Glomerular visceral epithelial cell (primary cell): ENCODE data around the gene SERPINA1.
"Not testable (repeated sequence)": the region's sequence is repeated elsewhere in the genome, so short reads cannot be mapped to it uniquely, and the experiment has no call there.

ENCODE experiments used
- DNase-seq: peaks from one replicate; pipeline ENCODE4 v3.0.0-alpha.2; 2016; ENCODE audit errors: extremely low spot score

Gene SERPINA1

DNA sequence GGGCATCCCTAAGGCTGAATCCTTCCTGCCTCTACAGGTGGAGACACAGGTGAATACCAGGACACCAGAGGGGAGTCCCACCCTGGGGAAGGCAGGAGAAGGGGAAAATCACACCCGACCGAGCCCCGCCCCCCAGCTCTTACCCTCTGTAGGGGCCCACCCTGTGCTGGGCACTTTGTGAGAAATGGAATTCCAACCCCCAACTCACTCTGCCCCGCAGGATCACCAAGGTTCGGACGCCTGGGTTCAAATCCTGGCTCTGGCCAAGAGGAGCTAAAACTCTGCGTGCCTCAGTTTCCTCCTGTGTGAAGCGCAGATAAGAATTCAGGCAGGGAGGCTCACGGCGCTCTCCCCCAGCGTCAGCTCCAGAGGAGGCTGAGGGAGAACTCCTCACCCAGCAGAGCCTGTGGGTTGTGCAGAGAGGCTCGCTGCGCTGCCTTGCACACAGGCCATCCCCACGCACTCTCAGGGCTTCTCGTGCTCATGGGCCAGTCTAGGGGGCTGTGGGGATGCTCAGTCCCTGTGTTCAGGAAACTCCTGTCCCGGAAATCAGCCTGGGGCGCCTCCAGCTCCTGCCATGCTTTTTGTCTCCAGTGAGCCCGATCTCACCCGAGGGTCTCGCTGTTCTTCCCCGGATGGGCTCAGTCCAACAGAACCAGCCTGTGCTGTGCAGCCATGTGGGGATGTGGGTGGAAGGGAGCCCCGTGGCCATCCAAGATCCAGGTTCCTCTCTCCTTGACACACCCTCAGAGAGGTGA, 18.5 kb downstream of the SERPINA1 start:
- not testable (repeated sequence) for DNase-seq

DNA sequence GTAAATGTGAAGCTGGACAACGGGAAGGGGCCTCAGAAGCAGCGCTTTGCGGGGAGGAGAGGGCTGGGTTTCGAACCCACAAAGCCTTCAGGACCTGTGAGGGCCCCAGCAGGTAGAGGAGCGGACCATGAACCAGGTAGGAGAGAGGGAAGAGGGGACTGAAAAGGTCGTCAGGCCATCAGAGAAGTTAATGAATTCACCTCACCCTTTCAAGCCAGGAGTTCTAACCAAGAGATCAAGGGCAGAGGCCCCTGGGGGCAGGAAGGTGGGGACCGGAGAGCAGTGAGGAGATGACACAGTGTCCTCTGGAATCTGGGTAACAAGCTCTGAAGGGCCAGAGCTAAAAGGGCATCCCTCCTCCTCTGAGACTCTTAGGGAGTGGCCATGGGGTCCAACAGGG, 19.4 kb downstream of the SERPINA1 start:
- no peak for DNase-seq

DNA sequence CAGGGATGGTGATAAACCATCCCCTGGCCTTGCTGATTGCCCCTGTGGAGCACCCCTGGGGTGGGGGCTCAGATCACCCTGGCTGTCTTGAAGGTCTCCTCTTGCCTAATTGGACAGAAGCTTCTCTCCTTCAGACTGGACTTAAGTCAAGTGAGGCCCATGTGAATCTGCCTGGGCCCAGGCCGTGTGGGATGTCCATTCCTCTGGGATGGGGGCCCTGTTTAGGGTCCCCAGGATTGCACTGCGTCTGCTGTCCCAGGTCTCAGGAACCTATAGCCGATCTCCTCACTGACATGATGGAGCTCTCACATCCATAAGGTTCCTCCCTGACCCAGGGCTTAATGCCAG, 20.2 kb downstream of the SERPINA1 start:
- DNase-seq = no peak

DNA sequence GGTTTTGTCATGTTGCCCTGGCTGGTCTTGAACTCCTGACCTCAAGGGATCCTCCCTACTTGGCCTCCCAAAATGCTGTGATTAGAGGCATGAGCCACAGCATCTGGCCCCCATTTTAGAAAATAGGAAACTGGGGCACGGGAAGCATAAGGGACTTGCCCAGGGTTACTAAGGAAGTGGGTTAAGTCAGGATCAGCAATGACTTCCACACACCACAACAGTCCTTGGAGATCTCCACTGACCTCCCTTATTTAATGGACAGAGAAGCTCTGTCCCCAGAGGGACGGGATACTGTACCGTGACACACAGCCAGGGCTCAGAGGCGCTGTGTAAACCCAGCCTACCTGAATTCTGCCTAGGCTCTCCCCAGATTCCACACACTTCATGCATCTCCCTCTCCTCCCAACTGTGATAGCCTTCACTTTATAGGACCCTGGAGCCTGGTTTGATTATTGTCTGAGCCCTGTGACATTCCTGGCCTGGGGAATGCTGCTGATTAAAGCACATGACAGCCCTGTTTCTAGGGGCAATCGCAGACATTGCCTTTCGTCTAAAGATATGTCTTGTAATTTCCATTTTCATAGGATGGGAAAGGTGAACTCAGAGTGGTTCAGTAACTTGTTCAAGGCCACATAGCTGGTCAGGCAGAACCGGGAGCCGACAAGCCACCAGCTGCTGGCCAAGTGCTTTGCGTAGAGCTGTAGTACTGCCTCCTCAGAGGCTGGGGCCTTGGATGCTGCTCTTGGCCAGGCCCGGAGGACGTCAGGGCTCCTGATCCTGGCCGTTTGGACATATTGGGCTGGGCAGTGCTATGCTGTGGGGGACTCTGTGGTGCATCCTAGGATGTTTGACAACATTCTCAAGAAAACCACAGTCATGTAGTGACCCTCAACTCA, 20.8 kb downstream of the SERPINA1 start:
- no peak for DNase-seq

DNA sequence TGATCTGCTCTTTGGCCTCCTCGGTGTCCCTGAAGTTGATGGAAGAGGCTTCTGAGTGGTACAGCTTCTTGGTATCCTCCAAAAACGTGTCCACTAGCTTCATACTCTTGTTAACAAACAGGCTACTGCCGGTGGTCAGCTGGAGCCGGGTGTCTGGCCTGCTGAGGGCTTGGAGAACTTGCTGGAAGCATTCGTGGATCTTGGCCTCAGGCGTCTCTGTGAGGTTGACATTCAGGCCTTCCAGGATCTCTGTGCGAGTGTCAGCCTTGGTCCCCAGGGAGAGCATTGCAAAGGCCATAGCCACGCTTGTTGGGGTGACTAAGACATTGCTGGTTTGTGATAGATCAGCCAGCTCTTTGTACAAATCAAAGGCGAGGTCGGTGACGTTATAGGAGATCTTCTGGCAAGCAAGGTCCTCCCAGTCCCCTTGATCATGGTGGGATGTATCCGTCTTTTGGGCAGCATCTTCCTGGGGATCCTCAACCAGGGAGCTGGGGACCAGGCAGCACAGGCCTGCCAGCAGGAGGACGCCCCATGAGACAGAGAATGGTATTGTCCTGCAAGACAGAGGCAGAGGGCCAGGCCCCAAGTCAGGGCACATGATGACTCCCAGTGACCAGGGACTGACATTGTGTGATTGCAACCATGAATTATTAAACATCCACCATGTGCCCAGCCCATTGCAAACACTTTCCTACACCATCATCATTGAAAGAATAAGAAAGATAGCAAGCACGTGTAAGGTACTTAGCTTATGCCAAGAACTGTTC, 22.1 kb downstream of the SERPINA1 start, which contains the start of gene SERPINA2:
SERPINA2 (minus strand) TSS at position 553 of the 770 bp plus-strand sequence.
- DNase-seq = no peak

DNA sequence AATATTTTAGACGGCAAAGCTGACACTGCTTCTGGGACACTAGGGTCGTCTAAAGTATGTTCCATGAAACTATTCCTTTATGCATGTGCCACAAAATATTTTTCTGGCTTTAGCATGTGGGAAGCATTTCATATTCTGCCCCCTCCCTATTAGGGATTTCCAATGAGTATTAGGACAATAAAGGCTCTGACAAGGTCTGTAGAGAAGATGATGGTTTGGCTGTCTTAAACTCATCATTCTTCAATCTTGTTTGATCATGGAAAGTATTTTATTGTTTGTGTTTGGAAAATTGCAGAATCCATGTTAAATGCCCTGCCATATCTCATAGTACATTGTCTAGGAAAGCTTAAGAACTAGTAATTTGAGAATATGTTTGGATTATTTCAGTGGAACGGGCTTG, 22.8 kb downstream of the SERPINA1 start:
- DNase-seq = no peak

DNA sequence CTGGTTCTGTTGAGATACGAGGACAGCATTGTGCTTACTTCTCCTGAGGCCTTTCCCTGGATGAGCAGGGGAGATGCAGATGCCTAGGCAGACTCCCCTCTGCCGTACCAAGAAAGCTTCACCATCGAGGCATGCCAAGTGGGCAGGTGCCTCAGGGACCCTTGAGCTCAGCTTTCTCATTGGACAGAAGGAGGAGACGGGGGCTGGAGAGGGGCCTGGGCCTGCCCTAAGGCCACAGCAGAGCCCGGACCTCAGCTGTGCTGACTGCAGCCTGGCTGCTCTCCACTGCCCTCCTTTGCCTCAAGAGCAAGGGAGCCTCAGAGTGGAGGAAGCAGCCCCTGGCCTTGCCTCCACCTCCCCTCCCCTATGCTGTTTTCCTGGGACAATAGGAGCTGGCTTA, 23.4 kb downstream of the SERPINA1 start:
- no peak for DNase-seq

DNA sequence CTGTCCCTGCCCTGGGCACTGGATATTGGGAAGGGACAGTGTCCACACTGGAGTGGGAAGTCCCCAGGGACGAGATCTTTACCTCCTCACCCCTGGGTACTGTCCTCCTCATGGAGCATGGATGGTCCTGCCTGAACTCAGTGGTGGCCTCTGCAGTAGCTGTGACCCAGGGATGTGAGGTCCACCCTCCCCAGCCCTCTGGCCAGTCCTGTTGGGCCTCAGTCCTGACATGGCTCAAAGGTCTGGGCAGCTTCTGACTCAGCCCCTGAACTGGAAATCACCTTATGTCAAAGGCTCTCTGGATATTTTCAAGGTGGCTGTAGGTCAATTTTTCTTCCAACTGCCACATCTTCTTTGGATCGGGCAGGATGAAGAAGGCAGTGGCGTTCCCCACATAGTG, 24.4 kb downstream of the SERPINA1 start:
- no peak for DNase-seq

DNA sequence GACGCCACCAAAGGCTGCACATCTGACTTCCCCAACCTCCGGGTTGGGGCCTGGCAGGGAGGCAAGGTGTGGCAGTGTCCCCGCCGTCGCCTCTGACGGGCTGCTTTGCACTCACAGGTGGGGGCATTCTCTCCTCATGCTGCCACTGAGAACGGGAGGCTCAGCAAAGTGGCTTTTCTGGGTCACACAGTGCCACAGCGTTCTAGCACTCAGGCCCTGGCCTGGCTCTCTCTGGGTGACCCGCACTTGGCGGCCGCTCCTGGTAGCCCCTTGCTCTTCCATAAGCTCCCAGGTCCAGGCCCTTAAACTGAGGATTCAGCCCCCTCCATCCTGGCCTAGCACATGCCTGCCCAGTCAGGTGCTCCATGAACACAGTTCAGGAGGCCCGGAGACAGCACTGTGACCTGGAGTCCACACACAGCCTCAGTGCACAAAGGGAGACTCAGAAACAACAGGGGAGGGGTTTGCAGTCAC, 25.2 kb downstream of the SERPINA1 start:
- DNase-seq = no peak

DNA sequence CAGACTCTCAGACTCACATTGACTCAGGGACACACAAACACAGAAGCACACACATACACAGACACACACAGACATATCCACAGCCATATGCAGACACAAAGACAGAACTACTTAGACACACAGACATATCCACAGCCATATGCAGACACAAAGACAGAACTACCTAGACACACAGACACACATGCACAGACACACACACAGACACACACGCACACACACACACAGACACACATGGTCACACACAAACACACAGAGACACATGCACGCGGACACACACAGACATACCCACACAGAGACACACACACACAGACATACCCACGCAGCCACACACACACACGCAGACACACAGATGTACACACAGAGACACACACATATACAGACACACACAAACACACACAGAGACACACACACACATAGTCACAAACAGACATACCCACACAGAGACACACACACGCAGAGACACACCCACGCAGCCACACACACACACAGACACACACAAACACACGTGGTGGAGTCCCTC, 25.7 kb downstream of the SERPINA1 start:
- DNase-seq = no peak

DNA sequence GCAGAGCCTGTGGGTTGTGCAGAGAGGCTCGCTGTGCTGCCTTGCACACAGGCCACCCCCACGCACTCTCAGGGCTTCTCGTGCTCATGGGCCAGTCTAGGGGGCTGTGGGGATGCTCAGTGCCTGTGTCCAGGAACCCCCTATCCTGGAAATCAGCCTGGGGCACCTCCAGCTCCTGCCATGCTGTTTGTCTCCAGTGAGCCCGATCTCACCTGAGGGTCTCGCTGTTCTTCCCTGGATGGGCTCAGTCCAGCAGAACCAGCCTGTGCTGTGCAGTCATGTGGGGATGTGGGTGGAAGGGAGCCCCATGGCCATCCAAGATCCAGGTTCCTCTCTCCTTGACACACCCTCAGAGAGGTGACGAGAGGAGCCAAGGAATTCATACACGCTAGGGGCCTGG, 26.7 kb downstream of the SERPINA1 start:
- no peak for DNase-seq

DNA sequence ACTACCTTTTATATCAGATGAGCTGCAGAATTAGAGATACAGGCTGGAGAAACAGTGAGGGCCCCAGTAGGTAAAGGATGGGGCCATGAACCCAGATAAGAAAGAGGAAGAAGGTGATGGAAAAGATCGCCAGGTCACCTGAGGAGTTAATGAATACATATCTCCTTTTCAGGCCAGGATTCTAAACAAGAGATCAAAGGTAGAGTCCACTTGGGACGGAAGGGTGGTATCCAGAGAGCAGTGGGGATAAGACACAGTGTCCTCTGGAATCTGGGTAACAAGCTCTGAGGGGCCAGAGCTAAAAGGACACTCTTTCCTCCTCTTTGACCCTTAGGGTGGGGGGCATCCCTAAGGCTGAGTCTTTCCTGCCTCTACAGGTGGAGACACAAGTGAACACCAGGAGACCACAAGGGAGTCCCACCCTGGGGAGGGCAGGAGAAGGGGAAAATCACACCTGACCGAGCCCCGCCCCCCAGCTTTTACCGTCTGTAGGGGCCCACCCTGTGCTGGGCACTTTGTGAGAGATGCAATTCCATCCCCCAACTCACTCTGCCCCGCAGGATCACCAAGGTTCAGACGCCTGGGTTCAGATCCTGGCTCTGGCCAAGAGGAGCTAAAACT, 27.3 kb downstream of the SERPINA1 start:
- no peak for DNase-seq

DNA sequence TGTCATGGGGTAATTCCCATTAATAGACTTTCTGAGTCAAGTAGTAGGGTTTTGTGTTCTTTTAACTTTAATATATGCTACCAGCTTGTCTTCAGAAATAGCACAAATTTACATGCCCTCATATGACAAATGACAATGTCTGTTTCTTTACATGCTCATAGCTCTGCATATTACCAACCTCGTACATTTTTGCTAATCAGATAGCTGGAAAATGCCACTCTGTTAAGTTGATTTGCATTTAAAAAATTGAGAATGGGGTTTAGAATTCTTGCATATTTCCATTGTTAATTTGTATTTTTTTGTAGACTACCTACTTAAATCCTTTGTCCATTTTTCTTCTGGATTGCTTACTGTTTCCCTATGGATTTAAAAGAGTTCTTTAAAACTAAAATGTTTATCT, 31.2 kb downstream of the SERPINA1 start:
- no peak for DNase-seq

DNA sequence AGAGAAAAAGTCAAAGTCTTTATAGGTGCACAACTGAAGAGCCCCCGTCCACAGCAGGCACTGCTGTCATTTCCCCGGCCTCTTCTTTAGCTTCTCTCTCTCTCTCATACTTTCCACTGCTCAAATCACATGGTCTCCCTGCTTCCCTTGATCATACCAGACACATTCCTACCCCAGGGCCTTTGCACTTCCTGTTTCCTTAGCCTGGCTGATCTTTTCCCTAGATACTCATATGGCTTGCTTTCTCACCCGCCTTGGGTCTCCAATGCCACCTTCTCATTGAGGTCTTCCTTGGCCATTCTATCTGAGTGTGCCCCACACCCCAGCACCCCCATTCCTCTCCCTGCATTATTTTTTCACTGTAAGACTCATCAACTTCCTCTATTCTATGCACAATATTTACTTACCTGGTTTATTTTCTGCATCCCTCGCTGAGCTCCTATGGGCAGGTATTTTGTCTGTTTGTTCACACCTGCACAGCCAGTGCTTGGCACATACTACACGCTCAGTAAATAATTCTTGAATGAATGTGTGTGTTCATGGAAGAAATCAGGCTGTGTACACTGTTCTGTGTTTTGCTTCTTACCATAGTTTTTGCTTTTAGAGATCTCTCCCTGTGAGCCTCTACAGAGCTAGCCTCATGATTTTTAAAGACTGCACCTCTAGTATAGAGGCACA, 31.9 kb downstream of the SERPINA1 start:
- no peak for DNase-seq

DNA sequence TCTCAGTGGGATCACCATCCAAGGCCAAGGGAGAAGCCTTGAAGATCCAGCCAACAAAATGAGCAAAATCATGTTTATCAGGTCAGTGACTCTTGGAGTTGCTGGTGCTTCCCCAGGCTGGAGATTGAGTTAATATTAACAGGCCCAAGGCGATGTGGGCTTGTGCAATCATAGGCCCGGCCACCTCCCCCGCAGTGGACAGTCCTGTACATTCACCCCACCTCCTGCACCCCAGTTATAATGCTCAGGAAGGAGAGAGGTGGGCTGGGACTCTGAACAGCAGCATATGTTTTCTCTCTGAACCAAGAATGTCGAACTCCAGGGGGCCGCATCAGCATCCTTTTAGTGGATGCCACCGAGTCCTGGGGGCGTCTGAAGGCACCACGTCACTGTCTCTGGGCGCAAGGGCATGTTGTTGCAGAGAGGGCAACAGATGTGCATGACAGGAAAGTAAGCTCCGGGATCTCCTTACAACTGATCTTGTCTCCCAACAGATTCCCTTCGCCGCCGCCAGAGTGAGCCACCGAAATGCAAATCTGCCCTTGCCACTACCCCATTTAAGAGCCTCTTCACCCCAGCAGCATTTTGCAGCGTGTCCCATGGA, 33.1 kb downstream of the SERPINA1 start:
- DNase-seq = peak; percentile 85

DNA sequence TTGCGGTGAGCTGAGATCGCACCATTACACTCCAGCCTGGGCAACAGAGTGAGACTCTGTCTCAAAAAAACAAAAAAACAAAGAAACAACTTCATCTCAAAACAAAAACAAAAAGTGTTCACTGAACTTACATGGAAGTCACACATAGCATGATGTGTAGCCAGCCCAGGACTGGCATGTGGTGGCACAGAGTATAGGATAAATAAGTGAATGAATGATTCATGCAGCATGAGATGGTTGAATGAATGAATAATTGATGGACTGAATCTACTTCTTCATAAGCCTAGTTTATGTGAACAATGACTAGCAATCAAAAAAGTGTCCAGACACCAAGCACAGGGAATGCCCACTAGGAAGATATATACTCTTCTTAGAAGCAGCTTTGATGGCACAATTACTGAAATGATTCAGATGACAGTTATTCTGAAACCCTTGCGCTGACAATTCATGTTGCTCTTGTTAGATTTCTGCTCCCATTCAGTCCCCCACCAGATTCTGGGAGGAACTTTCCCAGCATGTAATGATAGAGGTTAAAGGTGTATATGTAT, 33.7 kb downstream of the SERPINA1 start:
- no peak for DNase-seq

DNA sequence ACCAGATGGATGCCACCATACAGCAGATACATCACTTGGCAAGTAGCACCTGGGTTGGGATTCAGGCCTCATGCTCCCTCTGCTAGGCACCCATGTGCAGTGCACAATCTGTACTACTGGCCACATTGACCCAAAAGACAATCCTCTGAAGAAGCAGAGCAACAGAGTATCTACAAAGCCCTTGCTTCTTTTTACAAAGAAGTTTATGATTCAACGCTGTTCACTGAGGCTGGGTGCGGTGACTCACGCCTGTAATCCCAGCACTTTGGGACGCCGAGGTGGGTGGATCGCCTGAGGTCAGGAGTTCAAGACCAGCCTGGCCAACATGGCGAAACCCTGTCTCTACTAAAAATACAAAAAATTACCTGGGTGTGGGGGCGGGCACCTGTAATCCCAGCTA, 34.2 kb downstream of the SERPINA1 start:
- not testable (repeated sequence) for DNase-seq

DNA sequence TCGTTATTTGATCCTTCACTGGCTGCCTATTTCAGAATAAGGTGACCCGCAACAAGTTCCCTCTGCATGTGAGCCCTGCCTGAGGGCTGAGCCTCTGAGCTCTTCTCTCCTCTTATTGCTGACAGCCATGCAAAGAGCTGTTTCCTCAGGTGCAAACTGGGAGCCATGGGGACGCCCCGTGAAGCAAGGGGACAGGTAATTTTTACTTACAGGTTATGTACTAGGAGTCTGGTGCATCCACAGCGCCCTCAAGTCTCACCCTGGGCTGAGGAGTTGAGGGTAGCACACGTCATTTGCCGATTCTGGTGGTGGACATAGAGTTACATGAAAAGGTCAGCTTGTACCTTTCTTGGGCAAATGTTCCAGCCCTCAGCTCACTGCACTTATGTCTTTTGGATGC, 39.1 kb downstream of the SERPINA1 start:
- DNase-seq = no peak

DNA sequence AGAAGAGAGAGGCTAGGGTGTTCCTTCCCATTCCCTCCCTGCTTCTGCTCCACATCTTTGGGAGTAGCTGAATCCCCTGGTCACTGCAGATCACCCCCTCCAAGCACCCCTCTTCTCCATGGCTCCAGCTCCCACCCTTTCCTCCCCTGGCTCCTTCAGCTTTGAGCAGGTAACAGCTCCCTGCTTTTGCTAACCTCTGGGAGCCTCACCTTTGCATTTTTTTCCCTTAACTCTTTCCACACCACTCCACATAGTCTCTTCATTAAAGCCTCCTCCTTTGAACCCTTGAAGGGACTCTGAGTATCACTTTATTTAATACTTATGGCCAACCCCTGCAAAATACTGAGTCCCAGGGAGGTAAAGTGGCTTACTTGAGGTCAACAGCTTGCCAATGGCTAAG, 39.6 kb downstream of the SERPINA1 start:
- no peak for DNase-seq

DNA sequence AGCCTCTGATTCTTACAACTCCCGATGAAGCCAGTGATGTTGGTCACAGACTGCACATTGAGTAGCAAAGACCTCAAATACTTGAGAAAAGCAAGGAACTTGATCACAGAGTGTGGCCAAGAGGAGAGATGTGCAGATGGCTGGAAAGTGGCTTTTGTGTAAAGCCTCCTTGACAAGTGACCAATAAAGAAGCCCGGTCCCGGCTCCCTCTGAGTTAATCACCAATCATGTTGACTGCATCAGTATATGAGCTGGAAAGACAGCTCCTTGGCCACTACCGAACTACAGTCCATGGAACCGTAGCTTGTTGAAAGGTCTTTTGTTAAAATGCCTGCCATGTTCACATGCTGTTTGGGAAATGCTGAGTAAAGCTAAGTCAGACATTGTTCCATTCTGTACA, 41.6 kb downstream of the SERPINA1 start:
- no peak for DNase-seq
